NCI-H2227 treated with DMSO at 0.1 percent for 48 hours (cell line): Measurements from ENCODE around the gene VGLL4.

Source experiments
- DNase-seq: peaks from one replicate; lab custom pipeline; 2025; lab: John Stamatoyannopoulos, UW

The VGLL4 gene

DNA sequence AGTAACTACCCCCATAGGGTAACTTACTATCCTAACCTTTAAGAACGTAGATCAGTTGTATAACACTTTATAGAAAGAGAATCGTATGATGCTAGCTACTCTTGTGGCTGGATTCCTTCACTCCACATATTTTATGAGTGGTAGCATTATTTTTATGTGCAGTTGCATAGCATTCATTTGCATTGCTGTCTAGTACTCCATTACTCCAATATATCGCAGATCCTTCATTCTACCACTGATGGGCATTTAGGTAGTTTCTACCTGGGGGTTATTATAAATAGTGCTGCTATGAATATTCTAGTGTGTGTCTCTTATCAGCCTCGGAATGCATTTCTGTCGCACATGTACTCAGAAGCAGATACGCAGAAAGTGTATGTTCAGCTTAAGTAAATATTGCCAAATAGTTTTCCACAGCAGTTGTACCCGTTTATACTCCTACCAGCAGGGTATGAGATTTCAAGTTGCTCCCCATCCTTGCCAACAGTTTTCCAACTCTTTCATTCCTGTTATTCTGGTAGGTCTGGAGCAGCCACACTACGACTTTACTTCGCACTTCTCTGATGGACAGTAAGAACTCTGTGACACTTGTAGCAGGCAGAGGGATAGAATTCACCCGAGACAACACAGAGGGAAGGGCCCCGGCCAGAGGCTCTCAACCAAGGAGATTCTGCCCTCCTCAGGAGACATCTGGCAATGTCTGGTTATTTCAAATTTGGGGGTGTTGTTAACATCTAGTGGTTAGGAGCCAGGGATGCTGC, 9.8 kb upstream of the VGLL4 start:
- DNase-seq: no peak

DNA sequence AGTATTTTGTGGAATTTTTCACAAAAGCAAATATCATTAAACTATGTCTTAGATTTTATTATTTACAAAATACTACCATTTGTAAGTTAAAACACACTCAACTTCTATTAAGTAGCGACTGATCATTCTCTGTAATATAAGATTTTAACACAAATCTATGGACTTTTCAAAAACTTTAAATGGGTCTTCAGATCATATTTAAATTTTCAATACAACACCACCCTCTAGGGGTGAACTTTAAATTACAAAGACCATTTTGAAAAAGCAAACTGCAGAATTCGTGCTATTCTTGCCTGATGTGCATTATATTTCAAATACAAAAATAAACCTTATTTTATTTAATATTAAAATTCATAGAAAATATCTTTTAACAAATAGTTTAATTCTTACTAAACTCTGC, 8.2 kb upstream of the VGLL4 start:
- DNase-seq: peak; percentile 28

DNA sequence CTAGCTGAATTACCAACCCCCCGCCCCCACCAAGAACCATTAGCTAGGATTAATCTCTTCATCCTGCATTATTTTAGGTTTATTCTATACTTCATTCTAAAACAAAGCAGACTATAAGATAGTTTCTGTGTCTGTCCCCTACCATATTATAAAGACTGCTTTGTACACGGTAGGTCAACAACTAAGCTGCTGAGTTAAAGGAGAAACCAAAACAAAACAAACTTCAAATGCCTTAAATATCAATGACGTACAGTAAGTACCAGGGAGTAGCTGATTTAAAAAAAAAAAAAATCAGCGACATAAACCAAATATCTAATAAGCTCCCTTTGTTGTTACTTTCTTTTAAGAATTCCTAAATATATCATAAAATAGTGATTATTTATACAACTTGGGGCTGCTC, 7.8 kb upstream of the VGLL4 start:
- no peak for DNase-seq

- DNase-seq: no peak
Observed at GRCh38 chr3:11650391-11650790, 6.7 kb upstream of the VGLL4 start.

DNA sequence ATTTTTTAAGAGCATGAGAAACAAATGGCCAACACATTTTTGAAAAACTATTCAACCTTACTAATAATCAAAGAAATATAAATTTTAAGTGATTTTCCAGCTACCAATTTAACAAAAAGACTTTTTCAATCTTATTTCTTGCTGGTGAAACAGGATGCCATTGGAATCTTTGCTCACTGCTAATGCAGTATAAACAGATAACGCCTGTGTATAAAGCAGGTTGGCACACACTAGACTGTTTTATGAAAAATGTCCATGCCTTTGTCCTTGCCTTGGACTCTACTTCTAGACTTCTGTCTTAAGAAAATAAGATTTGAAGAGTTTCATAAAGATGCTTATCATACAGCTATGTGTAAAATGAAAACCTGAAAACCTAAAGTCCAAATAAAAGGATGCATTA, 5.0 kb upstream of the VGLL4 start:
- no peak for DNase-seq

GRCh38 chr3:11643201-11643603, 513 bp downstream of the VGLL4 start:
- no peak for DNase-seq

GRCh38 chr3:11642431-11643191, 1.1 kb downstream of the VGLL4 start:
- DNase-seq: peak; percentile 55

- DNase-seq: no peak
Observed at GRCh38 chr3:11641683-11642430, 1.9 kb downstream of the VGLL4 start.

DNA sequence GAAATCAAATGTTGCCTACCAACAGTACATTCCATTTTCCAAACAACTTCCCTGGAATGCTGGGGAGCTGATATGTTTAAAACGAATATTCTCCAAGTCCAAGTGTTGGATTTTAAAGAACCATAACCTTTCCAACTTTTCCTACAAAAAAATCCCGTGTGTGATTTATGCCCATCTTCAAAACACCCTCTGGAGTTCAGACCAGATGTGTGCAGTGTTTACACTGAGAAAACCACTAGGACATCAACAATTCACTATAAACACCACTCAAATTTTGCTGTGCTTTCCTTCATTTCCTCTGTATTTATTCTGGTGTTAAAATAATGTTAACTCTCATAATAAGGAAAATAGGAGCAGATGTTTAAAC, 2.4 kb downstream of the VGLL4 start:
- DNase-seq: no peak

GRCh38 chr3:11640009-11640673, 3.6 kb downstream of the VGLL4 start:
- peak; percentile 58 for DNase-seq

DNA sequence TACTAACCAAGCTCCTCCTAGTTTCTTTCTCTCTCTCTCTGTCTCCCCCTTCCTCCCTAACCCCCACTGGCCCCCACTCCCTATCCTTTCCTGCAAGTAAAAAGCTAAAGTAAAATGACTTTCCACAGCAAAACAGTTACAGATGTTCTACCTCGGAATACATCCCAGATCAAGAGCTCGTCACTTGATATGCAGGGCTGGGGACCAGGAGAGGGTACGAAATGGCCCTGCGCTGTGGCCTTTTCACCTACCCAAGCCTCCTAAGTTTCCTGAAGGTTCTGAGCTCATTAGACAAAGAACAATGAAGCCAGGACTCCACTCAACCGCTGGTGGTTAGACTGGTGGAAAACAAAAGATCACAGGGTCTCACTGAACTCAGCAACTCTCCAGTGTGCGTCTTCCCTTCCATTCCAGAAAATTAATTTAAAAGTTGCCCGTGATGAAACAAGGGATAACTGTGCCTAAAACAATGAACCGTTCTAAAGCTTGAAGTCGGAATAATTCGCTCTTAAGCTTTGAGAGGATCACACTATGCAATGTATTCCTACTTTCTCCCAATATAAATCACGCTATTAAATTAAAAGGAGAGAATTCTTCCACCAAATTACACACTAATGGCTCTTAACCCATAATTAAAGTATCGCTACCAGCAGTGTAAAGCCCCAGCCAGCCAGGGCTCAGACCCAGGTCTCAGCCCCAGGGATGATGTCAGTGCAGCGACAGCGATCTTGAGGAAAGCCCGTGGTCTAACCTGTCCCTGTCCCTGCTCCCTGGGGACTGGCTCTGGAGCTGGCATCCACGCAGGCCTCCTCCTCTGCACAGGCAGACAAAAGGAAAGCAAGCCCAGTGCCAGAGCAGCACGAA, 5.0 kb downstream of the VGLL4 start:
- DNase-seq: no peak

- peak; percentile 41 for DNase-seq
Observed at GRCh38 chr3:11637901-11638458, 5.7 kb downstream of the VGLL4 start.

- DNase-seq: no peak
Observed at GRCh38 chr3:11636394-11636770, 7.3 kb downstream of the VGLL4 start.

DNA sequence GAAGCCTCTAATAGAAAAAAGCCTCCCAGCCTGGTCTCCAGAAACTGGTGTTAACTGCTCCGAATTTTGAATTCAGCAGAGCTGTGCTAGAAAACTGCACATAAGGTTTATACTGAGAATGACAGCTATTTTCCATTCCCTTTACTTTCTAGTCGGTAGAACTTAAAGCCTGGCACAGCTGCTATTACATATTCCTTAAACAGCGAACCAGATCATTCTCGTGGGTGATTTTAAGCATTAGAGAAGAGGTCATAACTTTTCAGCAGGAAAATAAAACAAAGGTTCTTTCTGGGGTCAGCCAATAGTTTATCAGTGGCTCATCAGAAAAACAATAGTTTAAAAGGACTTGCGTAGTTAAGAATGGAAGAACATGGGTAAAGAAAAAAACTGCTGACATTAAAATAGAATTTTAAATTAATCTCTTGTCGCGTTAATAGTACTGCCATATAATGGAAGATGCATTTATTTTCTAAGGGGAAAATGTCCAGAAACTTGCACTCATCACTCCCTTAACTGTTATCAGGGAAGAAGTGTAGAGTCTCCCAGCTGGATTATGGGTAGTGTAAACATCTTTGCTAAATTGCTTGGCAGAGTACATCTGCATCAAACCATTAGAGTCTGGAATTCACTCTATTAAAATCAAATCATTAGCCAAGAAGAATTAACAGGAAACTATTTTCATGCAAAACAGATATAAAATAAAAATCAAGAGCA, 7.9 kb downstream of the VGLL4 start:
- no peak for DNase-seq

DNA sequence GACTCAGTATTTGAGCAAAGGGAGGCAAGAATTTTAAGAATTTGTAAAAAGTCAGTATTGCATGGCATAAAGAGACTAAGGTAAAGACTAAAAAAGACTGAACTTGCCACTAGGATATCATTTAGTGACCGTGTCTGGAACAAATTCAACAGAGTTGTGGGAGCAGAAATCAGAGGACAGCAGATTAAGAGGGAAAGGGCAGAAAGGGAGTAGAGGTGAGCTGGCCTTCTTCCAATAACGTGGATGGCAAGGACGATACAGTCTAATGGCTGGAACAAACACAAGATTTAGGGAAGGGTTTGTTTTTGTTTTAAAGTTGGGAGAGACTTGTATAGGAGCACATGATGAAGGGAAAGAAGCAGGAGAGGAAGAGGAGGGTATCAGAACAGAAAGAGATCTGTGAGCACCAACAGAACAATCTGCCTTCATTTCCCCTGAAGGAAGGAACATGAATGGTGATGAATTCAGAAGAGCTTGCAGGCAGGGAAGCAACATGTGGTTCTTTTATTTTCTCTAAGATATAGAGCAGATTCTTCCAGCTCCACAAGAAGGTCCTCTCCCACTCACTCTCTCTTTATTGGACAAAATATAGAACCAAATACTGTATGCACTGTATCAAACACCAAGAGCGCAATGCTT, 8.6 kb downstream of the VGLL4 start:
- DNase-seq: no peak

DNA sequence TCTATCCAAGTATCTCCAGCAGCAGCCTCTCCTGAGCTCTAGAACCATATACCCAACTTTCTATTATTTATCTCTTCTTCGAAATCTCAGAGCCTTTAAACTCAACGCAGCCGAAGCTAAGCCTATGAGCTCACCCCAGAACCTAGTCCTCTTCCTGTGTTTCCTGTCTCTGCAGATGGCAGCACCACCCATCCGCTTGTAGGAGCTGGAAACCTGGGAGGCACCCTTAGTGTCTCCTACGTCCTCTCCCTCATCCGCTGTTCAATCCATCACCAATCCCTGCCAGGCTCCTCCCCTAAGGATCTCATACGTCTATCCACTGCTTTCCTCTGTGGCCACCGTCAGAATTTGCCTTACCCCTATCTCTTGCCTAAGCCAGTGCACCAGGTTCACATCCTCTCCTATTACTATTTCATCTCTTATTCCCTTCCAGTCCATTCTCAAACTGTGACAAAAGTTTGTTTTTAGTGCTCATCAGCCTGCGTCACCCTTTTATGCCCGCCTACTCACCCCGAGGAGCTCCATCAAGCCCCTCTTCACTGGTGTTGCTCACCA, 9.6 kb downstream of the VGLL4 start:
- no peak for DNase-seq

DNA sequence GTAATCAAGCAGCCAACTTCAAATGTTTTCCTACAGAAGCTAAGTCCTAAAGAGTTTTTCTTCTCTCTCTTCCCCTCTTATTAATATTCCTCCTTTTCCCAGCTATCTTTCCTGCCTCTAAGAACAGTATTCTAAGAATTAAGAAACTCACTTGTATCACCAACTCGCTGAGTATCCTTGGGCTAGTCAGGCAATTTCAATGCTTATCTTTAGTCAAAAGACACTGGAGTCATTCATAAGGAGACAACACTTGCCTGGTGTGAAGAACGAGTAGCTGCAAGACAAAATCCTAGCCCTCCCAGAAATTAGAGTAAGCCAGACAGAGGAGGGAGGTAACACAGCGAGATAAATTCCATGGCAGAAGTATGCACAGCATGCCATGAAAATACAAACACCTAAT, 10.7 kb downstream of the VGLL4 start:
- no peak for DNase-seq

GRCh38 chr3:11632564-11632963, 11.2 kb downstream of the VGLL4 start:
- DNase-seq: peak; percentile 83

GRCh38 chr3:11631820-11632219, 11.9 kb downstream of the VGLL4 start:
- no peak for DNase-seq

- DNase-seq: no peak
Observed at GRCh38 chr3:11629716-11630115, 14.0 kb downstream of the VGLL4 start.
